Measurements from ENCODE around the gene ARMC9. TPM values are rescaled to one million over a fixed set of nuclear protein-coding genes. Genes with fewer than 3 reads are reported as not detected.

The ARMC9 gene
- total and polyA plus RNA-seq, 2 of the 13 experiments (the other 11 are each of a cell fraction or from before 2014, with no cell fraction given), result 9.1 to 12.8 TPM

DNA sequence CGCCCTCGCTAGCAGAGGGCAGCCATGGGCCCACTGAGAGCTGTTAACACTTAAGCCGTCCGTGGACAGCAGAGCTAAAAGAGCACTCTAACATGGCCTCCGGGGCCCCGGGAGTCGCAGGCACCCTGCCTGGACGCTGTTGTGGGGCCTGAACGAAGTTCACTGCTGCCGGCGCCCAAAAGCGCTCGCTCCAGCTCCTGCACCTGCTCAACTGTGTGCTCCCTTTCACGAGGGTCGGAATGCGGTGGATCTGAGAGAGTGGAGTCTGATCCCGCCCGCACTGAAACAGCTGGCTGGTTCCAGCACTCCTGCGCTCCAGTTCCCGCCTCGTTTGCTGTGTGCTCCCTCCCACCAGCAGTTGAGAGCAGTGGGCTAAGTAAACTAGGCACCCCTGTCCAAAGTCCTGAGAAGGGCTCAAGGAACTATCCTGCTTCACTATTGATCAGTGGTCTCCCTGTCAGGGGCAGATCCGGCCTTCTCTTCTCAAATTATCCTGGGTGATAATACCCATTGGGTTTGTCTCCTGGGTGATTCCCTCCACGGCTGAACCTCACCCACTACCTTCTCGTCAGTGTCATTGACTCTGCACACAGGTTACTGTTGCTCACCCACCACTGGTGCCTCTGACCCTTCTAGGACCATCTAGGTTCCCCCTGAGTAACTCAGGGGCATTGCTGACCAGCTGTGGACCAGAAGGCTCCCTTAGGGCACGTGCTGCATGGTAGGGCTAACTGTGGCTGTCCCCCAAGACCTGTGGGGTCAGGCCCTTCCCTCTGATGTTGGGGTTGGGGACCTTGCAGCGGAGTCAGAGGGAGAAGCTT is 220.6 kb downstream of the ARMC9 start (continued):
- TF ChIP-seq CCAR2 (optimal IDR thresholded peaks at IDR 0.05; ENCODE audit: low read depth, low read length) (no peak), KLF11 (CRISPR knock-in tag; IDR thresholded peaks at IDR 0.05) (no peak), IKZF4 (CRISPR knock-in tag; IDR thresholded peaks at IDR 0.05; ENCODE audit: borderline replicate concordance, low read depth, not compliant biosample characterization) (no peak), GATA4 (IDR thresholded peaks at IDR 0.05; ENCODE audit: borderline replicate concordance, low read depth) (no peak), ZNF235 (CRISPR knock-in tag; IDR thresholded peaks at IDR 0.05; ENCODE audit: borderline replicate concordance) (no peak), ZNF792 (CRISPR knock-in tag; IDR thresholded peaks at IDR 0.05) (no peak), ATF7 (IDR thresholded peaks at IDR 0.05) (no peak), ATF7 (CRISPR knock-in tag; IDR thresholded peaks at IDR 0.05) (no peak), ESRRA (CRISPR knock-in tag; IDR thresholded peaks at IDR 0.05; ENCODE audit: low read depth) (peak; percentile 43; the same call in 1 of the 2 replicates), SSRP1 (CRISPR knock-in tag; IDR thresholded peaks at IDR 0.05) (no peak), FOXM1 (CRISPR knock-in tag; IDR thresholded peaks at IDR 0.05) (no peak; the same call in 1 of the 2 replicates), HDAC6 (IDR thresholded peaks at IDR 0.05; ENCODE audit: low read depth, low read length) (no peak), GLI4 (CRISPR knock-in tag; IDR thresholded peaks at IDR 0.05; ENCODE audit: borderline replicate concordance) (no peak)
- TF ChIP-seq, protein P1, sequence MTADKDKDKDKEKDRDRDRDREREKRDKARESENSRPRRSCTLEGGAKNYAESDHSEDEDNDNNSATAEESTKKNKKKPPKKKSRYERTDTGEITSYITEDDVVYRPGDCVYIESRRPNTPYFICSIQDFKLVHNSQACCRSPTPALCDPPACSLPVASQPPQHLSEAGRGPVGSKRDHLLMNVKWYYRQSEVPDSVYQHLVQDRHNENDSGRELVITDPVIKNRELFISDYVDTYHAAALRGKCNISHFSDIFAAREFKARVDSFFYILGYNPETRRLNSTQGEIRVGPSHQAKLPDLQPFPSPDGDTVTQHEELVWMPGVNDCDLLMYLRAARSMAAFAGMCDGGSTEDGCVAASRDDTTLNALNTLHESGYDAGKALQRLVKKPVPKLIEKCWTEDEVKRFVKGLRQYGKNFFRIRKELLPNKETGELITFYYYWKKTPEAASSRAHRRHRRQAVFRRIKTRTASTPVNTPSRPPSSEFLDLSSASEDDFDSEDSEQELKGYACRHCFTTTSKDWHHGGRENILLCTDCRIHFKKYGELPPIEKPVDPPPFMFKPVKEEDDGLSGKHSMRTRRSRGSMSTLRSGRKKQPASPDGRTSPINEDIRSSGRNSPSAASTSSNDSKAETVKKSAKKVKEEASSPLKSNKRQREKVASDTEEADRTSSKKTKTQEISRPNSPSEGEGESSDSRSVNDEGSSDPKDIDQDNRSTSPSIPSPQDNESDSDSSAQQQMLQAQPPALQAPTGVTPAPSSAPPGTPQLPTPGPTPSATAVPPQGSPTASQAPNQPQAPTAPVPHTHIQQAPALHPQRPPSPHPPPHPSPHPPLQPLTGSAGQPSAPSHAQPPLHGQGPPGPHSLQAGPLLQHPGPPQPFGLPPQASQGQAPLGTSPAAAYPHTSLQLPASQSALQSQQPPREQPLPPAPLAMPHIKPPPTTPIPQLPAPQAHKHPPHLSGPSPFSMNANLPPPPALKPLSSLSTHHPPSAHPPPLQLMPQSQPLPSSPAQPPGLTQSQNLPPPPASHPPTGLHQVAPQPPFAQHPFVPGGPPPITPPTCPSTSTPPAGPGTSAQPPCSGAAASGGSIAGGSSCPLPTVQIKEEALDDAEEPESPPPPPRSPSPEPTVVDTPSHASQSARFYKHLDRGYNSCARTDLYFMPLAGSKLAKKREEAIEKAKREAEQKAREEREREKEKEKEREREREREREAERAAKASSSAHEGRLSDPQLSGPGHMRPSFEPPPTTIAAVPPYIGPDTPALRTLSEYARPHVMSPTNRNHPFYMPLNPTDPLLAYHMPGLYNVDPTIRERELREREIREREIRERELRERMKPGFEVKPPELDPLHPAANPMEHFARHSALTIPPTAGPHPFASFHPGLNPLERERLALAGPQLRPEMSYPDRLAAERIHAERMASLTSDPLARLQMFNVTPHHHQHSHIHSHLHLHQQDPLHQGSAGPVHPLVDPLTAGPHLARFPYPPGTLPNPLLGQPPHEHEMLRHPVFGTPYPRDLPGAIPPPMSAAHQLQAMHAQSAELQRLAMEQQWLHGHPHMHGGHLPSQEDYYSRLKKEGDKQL (CRISPR knock-in tag; IDR thresholded peaks at IDR 0.05; ENCODE audit: low read depth), result no peak
- TF ChIP-seq, protein P2, sequence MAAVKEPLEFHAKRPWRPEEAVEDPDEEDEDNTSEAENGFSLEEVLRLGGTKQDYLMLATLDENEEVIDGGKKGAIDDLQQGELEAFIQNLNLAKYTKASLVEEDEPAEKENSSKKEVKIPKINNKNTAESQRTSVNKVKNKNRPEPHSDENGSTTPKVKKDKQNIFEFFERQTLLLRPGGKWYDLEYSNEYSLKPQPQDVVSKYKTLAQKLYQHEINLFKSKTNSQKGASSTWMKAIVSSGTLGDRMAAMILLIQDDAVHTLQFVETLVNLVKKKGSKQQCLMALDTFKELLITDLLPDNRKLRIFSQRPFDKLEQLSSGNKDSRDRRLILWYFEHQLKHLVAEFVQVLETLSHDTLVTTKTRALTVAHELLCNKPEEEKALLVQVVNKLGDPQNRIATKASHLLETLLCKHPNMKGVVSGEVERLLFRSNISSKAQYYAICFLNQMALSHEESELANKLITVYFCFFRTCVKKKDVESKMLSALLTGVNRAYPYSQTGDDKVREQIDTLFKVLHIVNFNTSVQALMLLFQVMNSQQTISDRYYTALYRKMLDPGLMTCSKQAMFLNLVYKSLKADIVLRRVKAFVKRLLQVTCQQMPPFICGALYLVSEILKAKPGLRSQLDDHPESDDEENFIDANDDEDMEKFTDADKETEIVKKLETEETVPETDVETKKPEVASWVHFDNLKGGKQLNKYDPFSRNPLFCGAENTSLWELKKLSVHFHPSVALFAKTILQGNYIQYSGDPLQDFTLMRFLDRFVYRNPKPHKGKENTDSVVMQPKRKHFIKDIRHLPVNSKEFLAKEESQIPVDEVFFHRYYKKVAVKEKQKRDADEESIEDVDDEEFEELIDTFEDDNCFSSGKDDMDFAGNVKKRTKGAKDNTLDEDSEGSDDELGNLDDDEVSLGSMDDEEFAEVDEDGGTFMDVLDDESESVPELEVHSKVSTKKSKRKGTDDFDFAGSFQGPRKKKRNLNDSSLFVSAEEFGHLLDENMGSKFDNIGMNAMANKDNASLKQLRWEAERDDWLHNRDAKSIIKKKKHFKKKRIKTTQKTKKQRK (IDR thresholded peaks at IDR 0.05; ENCODE audit: low read length), result no peak
- TF ChIP-seq, protein P3, sequence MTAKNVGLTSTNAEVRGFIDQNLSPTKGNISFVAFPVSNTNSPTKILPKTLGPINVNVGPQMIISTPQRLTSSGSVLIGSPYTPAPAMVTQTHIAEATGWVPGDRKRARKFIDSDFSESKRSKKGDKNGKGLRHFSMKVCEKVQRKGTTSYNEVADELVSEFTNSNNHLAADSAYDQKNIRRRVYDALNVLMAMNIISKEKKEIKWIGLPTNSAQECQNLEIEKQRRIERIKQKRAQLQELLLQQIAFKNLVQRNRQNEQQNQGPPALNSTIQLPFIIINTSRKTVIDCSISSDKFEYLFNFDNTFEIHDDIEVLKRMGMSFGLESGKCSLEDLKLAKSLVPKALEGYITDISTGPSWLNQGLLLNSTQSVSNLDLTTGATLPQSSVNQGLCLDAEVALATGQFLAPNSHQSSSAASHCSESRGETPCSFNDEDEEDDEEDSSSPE (CRISPR knock-in tag; IDR thresholded peaks at IDR 0.05), result peak; percentile 82
- TF ChIP-seq, protein P4, sequence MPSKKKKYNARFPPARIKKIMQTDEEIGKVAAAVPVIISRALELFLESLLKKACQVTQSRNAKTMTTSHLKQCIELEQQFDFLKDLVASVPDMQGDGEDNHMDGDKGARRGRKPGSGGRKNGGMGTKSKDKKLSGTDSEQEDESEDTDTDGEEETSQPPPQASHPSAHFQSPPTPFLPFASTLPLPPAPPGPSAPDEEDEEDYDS (CRISPR knock-in tag; IDR thresholded peaks at IDR 0.05), result no peak
- TF ChIP-seq, protein P5, sequence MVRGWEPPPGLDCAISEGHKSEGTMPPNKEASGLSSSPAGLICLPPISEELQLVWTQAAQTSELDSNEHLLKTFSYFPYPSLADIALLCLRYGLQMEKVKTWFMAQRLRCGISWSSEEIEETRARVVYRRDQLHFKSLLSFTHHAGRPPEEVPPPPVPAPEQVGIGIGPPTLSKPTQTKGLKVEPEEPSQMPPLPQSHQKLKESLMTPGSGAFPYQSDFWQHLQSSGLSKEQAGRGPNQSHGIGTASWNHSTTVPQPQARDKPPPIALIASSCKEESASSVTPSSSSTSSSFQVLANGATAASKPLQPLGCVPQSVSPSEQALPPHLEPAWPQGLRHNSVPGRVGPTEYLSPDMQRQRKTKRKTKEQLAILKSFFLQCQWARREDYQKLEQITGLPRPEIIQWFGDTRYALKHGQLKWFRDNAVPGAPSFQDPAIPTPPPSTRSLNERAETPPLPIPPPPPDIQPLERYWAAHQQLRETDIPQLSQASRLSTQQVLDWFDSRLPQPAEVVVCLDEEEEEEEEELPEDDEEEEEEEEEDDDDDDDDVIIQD (CRISPR knock-in tag; IDR thresholded peaks at IDR 0.05; ENCODE audit: low read depth), result no peak

All from HepG2 (cell line).